ENCODE results near the gene SPOCK3. TPM values are rescaled to one million over a fixed set of nuclear protein-coding genes. Genes with fewer than 3 reads are reported as not detected.

SPOCK3 gene
- total RNA-seq, 2 experiments from 2014 or later: not detected

GRCh38 chr4:167176723-167177367, 57.4 kb downstream of the SPOCK3 start:
- no peak for TF ChIP-seq CTCF (IDR thresholded peaks at IDR 0.05)
- Histone ChIP-seq H3K9me3 (ENCODE audit: control insufficient read depth in 1 of 2, insufficient read depth in 1 of 2, low read length in 2 of 2) (no peaks in the 10 kb centered on the region), H3K4me3 (ENCODE audit: low read length) (no peak overlapping the region), H3K4me1 (ENCODE audit: insufficient read depth, low read length) (no peaks in the 10 kb centered on the region), H3K36me3 (ENCODE audit: insufficient read depth, low read length) (no peaks in the 10 kb centered on the region), H3K27ac (ENCODE audit: low read depth in 1 of 2, low read length in 2 of 2) (no peak overlapping the region), H3K27me3 (ENCODE audit: control insufficient read depth in 1 of 2, insufficient read depth in 2 of 2, low read length in 2 of 2) (no peaks in the 10 kb centered on the region)
- H3K9me3 Mint-ChIP-seq: no peaks in the 10 kb centered on the region
- H3K27me3 Mint-ChIP-seq: no peaks in the 10 kb centered on the region
- H3K4me1 Mint-ChIP-seq (ENCODE audit: low read depth): no peaks in the 10 kb centered on the region
- H3K27ac Mint-ChIP-seq: no peak overlapping the region
- no peak for DNase-seq
- ChIA-PET CTCF (no interaction called here), POLR2A (no interaction called here)
- intact Hi-C loops (cut with DNase I, micrococcal nuclease): no loop called here
- ATAC-seq (ENCODE audit: poor library complexity): no peak
- H3K36me3 Mint-ChIP-seq (ENCODE audit: low read depth): no peaks in the 10 kb centered on the region
- H3K4me3 Mint-ChIP-seq: no peak overlapping the region

GRCh38 chr4:167171928-167172327, 62.4 kb downstream of the SPOCK3 start:
- Histone ChIP-seq H3K36me3 (ENCODE audit: insufficient read depth, low read length) (no peaks in the 10 kb centered on the region), H3K4me1 (ENCODE audit: insufficient read depth, low read length) (no peaks in the 10 kb centered on the region), H3K9me3 (ENCODE audit: control insufficient read depth in 1 of 2, insufficient read depth in 1 of 2, low read length in 2 of 2) (peaks cover 0 to 5% of the 10 kb centered on the region in 2 experiments), H3K27me3 (ENCODE audit: control insufficient read depth in 1 of 2, insufficient read depth in 2 of 2, low read length in 2 of 2) (no peaks in the 10 kb centered on the region), H3K27ac (ENCODE audit: low read depth in 1 of 2, low read length in 2 of 2) (no peak overlapping the region), H3K4me3 (ENCODE audit: low read length) (no peak overlapping the region)
- no peaks in the 10 kb centered on the region for H3K36me3 Mint-ChIP-seq (ENCODE audit: low read depth)
- TF ChIP-seq CTCF (IDR thresholded peaks at IDR 0.05): no peak
- peaks cover 2% of the 10 kb centered on the region for H3K9me3 Mint-ChIP-seq
- intact Hi-C loops (cut with DNase I, micrococcal nuclease): no loop called here
- no peak for ATAC-seq (ENCODE audit: poor library complexity)
- no peak for DNase-seq
- CTCF ChIA-PET: no interaction called here
- no peak overlapping the region for H3K4me3 Mint-ChIP-seq
- no peaks in the 10 kb centered on the region for H3K27me3 Mint-ChIP-seq
- H3K27ac Mint-ChIP-seq: no peak overlapping the region
- POLR2A ChIA-PET: no interaction called here
- H3K4me1 Mint-ChIP-seq (ENCODE audit: low read depth): no peaks in the 10 kb centered on the region

GRCh38 chr4:167168611-167169010, 65.7 kb downstream of the SPOCK3 start:
- POLR2A ChIA-PET: no interaction called here
- Mint-ChIP-seq H3K9me3 (peaks cover 8% of the 10 kb centered on the region), H3K36me3 (ENCODE audit: low read depth) (no peaks in the 10 kb centered on the region), H3K4me1 (ENCODE audit: low read depth) (no peaks in the 10 kb centered on the region), H3K27me3 (no peaks in the 10 kb centered on the region), H3K4me3 (no peak overlapping the region), H3K27ac (no peak overlapping the region)
- CTCF ChIA-PET: no interaction called here
- ATAC-seq (ENCODE audit: poor library complexity) (no peak), DNase-seq (no peak)
- no peaks in the 10 kb centered on the region for H3K27me3 ChIP-seq (ENCODE audit: control insufficient read depth in 1 of 2, insufficient read depth in 2 of 2, low read length in 2 of 2)
- no peak for TF ChIP-seq CTCF (IDR thresholded peaks at IDR 0.05)
- H3K9me3 ChIP-seq (ENCODE audit: control insufficient read depth in 1 of 2, insufficient read depth in 1 of 2, low read length in 2 of 2): peaks cover 0 to 5% of the 10 kb centered on the region in 2 experiments
- no peaks in the 10 kb centered on the region for H3K36me3 ChIP-seq (ENCODE audit: insufficient read depth, low read length)
- no peak overlapping the region for H3K4me3 ChIP-seq (ENCODE audit: low read length)
- no peaks in the 10 kb centered on the region for H3K4me1 ChIP-seq (ENCODE audit: insufficient read depth, low read length)
- H3K27ac ChIP-seq (ENCODE audit: low read depth in 1 of 2, low read length in 2 of 2): no peak overlapping the region
- intact Hi-C loops (cut with DNase I, micrococcal nuclease): no loop called here

All from CD4-positive, alpha-beta T cell (primary cell).